ENCODE measurements around the gene FAAP100.

GRCh38 chr17:81538651-81539570 lies 13.2 kb downstream of the FAAP100 start:
- no peak for TF ChIP-seq EZH2phosphoT487 (IDR thresholded peaks at IDR 0.05; ENCODE audit: borderline replicate concordance)
- TF ChIP-seq, protein P1, sequence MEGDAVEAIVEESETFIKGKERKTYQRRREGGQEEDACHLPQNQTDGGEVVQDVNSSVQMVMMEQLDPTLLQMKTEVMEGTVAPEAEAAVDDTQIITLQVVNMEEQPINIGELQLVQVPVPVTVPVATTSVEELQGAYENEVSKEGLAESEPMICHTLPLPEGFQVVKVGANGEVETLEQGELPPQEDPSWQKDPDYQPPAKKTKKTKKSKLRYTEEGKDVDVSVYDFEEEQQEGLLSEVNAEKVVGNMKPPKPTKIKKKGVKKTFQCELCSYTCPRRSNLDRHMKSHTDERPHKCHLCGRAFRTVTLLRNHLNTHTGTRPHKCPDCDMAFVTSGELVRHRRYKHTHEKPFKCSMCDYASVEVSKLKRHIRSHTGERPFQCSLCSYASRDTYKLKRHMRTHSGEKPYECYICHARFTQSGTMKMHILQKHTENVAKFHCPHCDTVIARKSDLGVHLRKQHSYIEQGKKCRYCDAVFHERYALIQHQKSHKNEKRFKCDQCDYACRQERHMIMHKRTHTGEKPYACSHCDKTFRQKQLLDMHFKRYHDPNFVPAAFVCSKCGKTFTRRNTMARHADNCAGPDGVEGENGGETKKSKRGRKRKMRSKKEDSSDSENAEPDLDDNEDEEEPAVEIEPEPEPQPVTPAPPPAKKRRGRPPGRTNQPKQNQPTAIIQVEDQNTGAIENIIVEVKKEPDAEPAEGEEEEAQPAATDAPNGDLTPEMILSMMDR (conservative IDR thresholded peaks at IDR 0.05; ENCODE audit: low read length): no peak

All from Loucy (cell line).